Endothelial cell (in vitro differentiated cells): ENCODE results near the gene SGMS1. TPM values are rescaled to one million over a fixed set of nuclear protein-coding genes. Genes with fewer than 3 reads are reported as not detected.

ENCODE experiments used
- DNase-seq: peaks from one replicate; pipeline ENCODE4 v3.0.0; 2021; ENCODE audit warnings: low spot score
- H3K27ac Mint-ChIP-seq: one replicate; pipeline ENCODE4 v1.8.0; 2021; ENCODE audit warnings: mixed read lengths, inconsistent platforms; ENCODE audit not compliant: unreplicated experiment
- H3K27me3 Mint-ChIP-seq: one replicate; pipeline ENCODE4 v1.8.0; 2021; ENCODE audit warnings: mild to moderate bottlenecking, moderate library complexity, mixed read lengths, inconsistent platforms; ENCODE audit not compliant: unreplicated experiment
- H3K36me3 Mint-ChIP-seq: one replicate; pipeline ENCODE4 v1.8.0; 2021; ENCODE audit warnings: mild to moderate bottlenecking, low read depth, mixed read lengths, inconsistent platforms; ENCODE audit not compliant: unreplicated experiment
- H3K4me1 Mint-ChIP-seq: one replicate; pipeline ENCODE4 v1.8.0; 2021; ENCODE audit warnings: mild to moderate bottlenecking, mixed read lengths, inconsistent platforms; ENCODE audit not compliant: unreplicated experiment
- H3K4me3 Mint-ChIP-seq: one replicate; pipeline ENCODE4 v1.8.0; 2021; ENCODE audit warnings: mild to moderate bottlenecking, mixed read lengths, inconsistent platforms; ENCODE audit not compliant: unreplicated experiment
- H3K9me3 Mint-ChIP-seq: one replicate; pipeline ENCODE4 v1.8.0; 2021; ENCODE audit warnings: mixed read lengths, inconsistent platforms; ENCODE audit not compliant: unreplicated experiment
- CTCF ChIP-seq: fragments of 200-600 bp; sonication (generic); IDR thresholded peaks from one replicate; pipeline ENCODE4 v1.5.0; 2021; ENCODE audit warnings: antibody characterized with exemption; ENCODE audit not compliant: unreplicated experiment
- total RNA-seq: library from RNA; stranded (reverse); fragmentation: NEBNext Ultra II Directional; extraction: Animal tissue kit (Norgen Biotek cat#: 25700); gene quantifications from one replicate; pipeline ENCODE4 v1.2.1, GENCODE V29; 2021; ENCODE audit not compliant: unreplicated experiment

The SGMS1 gene
- total RNA-seq, 1 donor from 2014 or later, result 12.4 TPM

- Mint-ChIP-seq H3K4me3 (no peak overlapping the region), H3K36me3 (no peaks in the 10 kb centered on the region), H3K4me1 (no peaks in the 10 kb centered on the region), H3K9me3 (no peaks in the 10 kb centered on the region), H3K27ac (no peak overlapping the region), H3K27me3 (no peaks in the 10 kb centered on the region)
- no peak for TF ChIP-seq CTCF
- DNase-seq, result no peak
Observed at GRCh38 chr10:50438049-50438936, 185.5 kb downstream of the SGMS1 start.

GRCh38 chr10:50437248-50437647, 186.5 kb downstream of the SGMS1 start:
- DNase-seq, result no peak
- no peak overlapping the region for H3K4me3 Mint-ChIP-seq
- H3K9me3 Mint-ChIP-seq, result no peaks in the 10 kb centered on the region
- no peaks in the 10 kb centered on the region for H3K4me1 Mint-ChIP-seq
- no peaks in the 10 kb centered on the region for H3K27me3 Mint-ChIP-seq
- no peak overlapping the region for H3K27ac Mint-ChIP-seq
- no peaks in the 10 kb centered on the region for H3K36me3 Mint-ChIP-seq
- no peak for TF ChIP-seq CTCF

- Mint-ChIP-seq H3K9me3 (no peaks in the 10 kb centered on the region), H3K27me3 (no peaks in the 10 kb centered on the region), H3K4me3 (no peak overlapping the region), H3K27ac (no peak overlapping the region), H3K36me3 (no peaks in the 10 kb centered on the region), H3K4me1 (no peaks in the 10 kb centered on the region)
- DNase-seq, result no peak
- no peak for TF ChIP-seq CTCF
Observed at GRCh38 chr10:50436805-50437204, 187.0 kb downstream of the SGMS1 start.

GRCh38 chr10:50432211-50433009, 191.3 kb downstream of the SGMS1 start:
- Mint-ChIP-seq H3K4me3 (no peak overlapping the region), H3K4me1 (peaks cover 6% of the 10 kb centered on the region), H3K27me3 (no peaks in the 10 kb centered on the region), H3K27ac (no peak overlapping the region), H3K36me3 (no peaks in the 10 kb centered on the region), H3K9me3 (no peaks in the 10 kb centered on the region)
- DNase-seq, result no peak
- TF ChIP-seq CTCF, result no peak
